Mucosa of stomach (tissue), 1 donor: ENCODE data around the gene EPHB4.
"Not testable (repeated sequence)": the region's sequence is repeated elsewhere in the genome, so short reads cannot be mapped to it uniquely, and the experiment has no call there.

Experiments
- H3K27me3 ChIP-seq: one replicate; pipeline ENCODE4 v1.7.0; 2013; ENCODE audit warnings: mild to moderate bottlenecking, low read length; ENCODE audit not compliant: control insufficient read depth, insufficient read depth
- H3K36me3 ChIP-seq: one replicate; pipeline ENCODE4 v1.7.0; 2013; ENCODE audit warnings: low read length; ENCODE audit not compliant: control insufficient read depth, insufficient read depth
- H3K4me1 ChIP-seq: one replicate; pipeline ENCODE4 v1.7.0; 2013; ENCODE audit warnings: mild to moderate bottlenecking, low read length; ENCODE audit not compliant: control insufficient read depth, insufficient read depth
- H3K4me3 ChIP-seq: one replicate; pipeline ENCODE4 v1.7.0; 2013; ENCODE audit warnings: low read length
- H3K9ac ChIP-seq: one replicate; pipeline ENCODE4 v1.7.0; 2013; ENCODE audit warnings: mild to moderate bottlenecking, low read length, moderate library complexity
- H3K9me3 ChIP-seq: one replicate; pipeline ENCODE4 v1.7.0; 2013; ENCODE audit warnings: mild to moderate bottlenecking, low read length, moderate library complexity; ENCODE audit not compliant: control insufficient read depth
- donor health status: Pancreatic carcinoma.

The EPHB4 gene

DNA sequence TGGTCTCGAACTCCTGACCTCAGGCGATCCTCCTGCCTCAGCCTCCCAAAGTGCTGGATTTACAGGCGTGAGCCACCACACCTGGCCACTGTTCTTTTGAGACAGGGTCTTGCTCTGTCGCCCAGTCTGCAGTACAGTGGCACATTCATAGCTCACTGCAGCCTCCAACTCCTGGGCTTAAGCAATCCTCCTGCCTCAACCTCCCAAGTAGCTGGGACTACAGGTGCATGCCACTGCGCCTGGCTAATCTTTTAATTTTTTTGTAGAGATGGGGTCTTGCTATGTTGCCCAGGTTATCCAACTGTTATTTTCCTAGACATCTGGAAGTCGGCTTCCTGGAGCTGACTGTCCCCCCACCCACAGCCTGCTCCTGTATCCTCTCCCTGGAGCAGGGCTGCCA lies 20.4 kb downstream of the EPHB4 start:
- peaks cover 21% of the 10 kb centered on the region for H3K4me1 ChIP-seq
- not testable (repeated sequence) for H3K27me3 ChIP-seq, H3K4me3 ChIP-seq, H3K9me3 ChIP-seq, H3K9ac ChIP-seq, H3K36me3 ChIP-seq

DNA sequence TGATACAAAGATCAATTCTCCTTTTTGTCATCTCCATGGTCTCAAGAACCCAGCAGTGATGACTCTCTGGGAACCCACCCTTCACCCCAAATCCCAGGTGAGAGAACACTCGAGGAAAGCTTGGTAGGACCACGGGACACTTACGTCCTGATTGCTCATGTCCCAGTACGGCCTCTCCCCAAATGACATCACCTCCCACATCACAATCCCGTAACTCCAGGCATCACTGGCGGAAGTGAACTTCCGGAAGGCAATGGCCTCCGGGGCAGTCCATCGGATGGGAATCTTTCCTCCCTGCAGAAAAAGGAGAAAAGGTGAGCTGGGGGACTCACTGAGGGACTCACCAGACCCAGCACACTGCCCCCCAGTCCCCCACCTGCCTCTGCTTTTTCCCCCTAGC lies 21.0 kb downstream of the EPHB4 start:
- no peaks in the 10 kb centered on the region for H3K27me3 ChIP-seq
- H3K36me3 ChIP-seq, result no peaks in the 10 kb centered on the region
- no peaks in the 10 kb centered on the region for H3K9me3 ChIP-seq
- H3K9ac ChIP-seq, result no peak overlapping the region
- H3K4me3 ChIP-seq, result no peak overlapping the region
- H3K4me1 ChIP-seq, result peaks cover 24% of the 10 kb centered on the region

DNA sequence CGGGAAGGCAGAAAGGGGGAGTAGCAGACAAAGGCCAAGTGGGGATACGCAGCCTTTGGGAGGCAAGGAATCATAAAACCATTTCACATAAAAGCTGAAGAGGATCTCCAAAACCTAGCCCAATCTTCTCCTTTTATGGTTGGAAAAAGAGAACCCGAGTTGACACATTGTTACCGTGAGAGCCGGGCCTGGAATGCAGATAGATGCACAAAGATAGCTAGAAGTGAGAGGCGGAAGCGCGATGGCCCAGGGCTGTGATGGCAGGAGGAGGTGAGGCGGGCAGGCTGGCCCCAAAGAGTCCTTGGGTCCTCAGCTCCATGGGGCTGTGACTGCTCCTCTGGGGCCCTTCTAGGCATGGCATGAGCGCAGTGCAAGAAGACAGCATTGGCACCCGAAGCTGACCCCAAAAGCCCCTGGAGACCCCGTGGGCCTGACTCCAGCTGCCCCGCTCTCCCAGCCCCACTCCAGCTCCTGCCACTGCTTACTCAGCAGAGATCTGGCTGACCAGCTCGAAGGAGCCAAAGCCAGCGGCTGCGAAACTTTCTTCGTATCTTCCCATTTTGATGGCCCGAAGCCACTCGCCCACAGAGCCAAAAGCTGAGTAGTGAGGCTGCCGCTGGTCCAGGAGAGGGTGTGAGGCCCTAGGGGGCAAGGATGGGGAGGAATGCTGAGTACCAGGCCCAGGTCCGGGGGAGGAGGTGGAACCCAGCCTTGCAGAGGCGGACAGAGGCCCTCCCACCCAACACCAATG lies 22.5 kb downstream of the EPHB4 start:
- H3K4me1 ChIP-seq, result peaks cover 27% of the 10 kb centered on the region
- no peak overlapping the region for H3K9ac ChIP-seq
- no peaks in the 10 kb centered on the region for H3K36me3 ChIP-seq
- no peaks in the 10 kb centered on the region for H3K27me3 ChIP-seq
- H3K4me3 ChIP-seq, result no peak overlapping the region
- H3K9me3 ChIP-seq, result no peaks in the 10 kb centered on the region

DNA sequence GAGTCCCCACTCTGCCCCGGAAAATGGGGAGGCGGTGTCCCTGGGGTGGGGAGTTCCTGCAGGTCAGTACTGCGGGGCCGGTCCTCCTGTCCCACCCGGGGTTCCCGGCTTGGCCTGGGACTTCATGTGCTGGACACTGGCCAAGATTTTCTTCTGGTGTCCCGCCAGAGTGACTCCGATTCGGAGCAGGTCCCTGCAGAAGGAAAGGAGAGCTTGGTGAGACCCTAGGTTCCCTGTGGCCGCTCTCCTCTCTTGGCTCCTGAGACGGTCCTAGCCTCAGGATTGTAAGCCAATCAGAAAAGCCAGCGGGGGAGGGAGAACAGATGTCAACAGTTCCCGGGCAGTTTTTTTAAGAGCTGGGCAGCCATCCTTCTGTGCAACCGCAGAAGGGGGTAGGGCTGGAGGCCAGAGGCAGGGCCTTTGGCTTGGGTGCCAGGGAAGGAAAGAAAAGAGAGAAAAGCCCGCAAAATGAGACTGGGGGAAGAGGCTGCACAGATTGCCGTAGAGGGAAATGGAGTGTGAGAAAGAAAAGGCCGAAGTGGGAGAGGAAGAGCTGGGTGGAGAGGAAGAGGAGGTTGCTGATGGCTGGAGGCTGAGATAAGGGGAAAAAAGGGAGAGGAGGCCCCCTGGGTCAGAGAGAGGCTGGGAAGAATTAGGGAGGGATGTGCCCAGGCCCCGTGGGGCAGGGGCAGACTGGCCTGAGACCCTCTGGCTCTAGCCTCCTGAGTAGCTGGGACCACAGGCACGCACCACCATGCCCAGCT lies 23.7 kb downstream of the EPHB4 start:
- Histone ChIP-seq H3K9ac (peak overlapping the region; percentile 44), H3K27me3 (no peaks in the 10 kb centered on the region), H3K9me3 (no peaks in the 10 kb centered on the region), H3K36me3 (no peaks in the 10 kb centered on the region), H3K4me1 (peaks cover 31% of the 10 kb centered on the region), H3K4me3 (peak overlapping the region; percentile 9)

DNA sequence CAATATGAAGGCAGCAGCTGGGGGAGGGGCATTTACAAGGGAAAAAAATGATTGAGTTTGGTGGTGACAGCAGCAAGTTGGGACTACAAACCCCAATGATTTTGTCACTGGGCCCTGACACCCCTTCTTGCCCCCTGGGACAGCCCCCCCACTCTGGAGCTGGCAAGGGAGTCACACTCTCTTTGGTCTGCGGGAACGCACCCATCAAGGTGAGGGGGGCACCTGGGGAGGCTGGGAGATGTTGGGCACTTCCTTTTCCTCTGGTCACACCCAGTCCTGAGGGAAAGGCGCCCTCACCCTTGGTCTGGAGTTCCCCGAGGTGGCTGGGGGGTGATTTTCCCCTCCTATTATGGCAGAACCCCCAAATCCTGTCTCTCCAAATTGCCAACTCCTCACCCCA lies 24.4 kb downstream of the EPHB4 start:
- H3K4me1 ChIP-seq, result peaks cover 31% of the 10 kb centered on the region
- no peaks in the 10 kb centered on the region for H3K36me3 ChIP-seq
- no peaks in the 10 kb centered on the region for H3K9me3 ChIP-seq
- H3K9ac ChIP-seq, result peak overlapping the region; percentile 44
- no peaks in the 10 kb centered on the region for H3K27me3 ChIP-seq
- peak overlapping the region; percentile 9 for H3K4me3 ChIP-seq

DNA sequence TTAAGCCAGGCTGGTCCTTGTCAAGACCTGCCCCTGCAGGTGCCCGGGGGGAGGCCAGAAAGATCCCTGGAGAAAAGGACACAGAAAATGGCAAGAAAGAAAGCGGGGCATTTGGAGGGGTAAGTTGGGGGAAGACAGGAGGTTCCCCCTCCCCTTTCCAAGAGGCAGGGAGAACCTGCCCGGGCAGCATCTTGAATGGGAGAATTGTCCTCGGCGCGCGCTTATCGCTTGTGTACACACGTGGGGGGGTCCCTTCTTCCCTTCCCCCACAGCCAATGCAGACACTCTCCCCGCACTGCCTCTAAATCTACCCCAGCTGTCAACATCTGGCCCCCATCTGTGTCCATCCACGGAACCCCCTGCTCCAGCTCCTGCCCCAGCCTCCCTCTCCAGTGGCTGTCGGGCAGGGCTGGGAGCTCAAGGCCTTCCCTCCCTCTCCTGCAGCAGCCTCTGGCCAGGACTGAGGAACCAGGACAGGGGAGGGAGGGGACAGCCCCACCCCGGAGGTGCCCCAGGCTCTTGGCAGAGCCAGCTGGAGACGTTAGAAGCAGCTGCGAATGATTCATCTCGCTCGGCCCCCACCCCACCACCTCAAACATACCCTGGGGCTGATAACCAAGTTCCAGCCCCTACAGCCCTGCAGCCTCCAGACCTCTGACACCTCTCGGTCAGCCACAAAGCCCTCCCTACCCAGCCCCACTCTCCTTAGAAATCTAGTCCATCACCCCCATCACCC lies 25.3 kb downstream of the EPHB4 start:
- H3K4me3 ChIP-seq, result no peak overlapping the region
- H3K36me3 ChIP-seq, result no peaks in the 10 kb centered on the region
- H3K9ac ChIP-seq, result no peak overlapping the region
- no peaks in the 10 kb centered on the region for H3K27me3 ChIP-seq
- H3K9me3 ChIP-seq, result no peaks in the 10 kb centered on the region
- peaks cover 31% of the 10 kb centered on the region for H3K4me1 ChIP-seq

DNA sequence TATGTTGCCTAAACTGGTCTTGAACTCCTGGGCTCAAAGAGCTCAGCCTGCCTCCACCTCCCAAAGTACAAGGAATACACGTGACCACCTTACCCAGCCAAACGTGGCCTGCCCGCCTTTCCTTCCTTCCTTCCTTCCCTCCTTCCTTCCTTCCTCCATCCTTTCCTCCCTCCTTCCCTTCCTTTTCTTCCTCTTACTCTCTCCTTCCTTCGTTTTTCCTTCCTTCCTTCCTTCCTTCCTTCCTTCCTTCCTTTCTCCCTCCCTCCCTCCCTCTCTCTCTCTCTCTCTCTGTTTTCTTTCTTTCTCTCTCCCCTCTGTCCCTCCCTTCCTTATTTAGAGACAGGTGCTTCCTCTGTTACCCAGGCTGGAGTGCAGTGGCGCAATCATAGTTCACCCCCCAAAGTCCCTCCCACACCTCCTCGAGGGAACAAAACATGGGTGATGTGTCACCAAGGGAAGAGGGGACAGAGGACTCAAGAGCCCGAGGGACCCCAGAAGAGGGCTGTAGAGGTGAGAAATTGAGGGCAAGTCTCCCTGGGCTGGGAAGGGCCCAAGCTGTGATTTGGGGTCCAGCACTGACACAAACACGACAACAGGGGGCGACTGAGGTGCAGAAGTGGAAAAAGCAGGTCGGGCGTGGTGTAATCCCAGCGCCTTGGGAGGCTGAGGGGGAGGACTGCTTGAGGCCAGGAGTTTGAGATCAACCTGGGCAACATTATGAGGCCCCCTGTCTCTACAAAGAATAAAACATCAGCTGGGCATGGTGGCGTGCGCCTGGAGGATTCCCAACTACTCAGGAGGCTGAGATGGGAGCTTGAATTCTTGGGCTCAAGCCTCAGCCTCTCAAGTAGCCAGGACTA lies 28.1 kb downstream of the EPHB4 start:
- Histone ChIP-seq H3K4me3 (no peak overlapping the region), H3K9ac (no peak overlapping the region), H3K36me3 (no peaks in the 10 kb centered on the region), H3K27me3 (no peaks in the 10 kb centered on the region), H3K4me1 (peaks cover 31% of the 10 kb centered on the region), H3K9me3 (no peaks in the 10 kb centered on the region)

DNA sequence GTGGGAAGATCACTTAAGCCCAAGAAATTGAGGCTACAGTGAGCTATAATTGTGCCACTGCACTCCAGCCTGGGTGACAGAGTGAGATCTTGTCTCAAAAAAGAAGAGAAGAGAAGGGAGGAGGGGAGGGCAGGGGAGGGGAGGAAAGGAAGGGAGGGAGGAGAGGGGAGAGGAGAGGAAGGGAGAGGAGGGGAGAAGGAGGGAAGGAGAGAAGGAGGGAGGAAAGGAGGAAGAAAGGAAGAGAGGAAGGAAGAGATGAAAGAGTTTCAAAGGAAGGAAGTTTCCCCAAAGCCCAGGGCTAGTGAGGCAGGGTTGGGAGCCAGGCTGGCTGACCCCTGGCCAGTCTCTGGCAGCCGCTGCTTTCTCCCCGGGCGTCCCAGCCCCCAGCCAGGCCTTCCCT lies 32.6 kb downstream of the EPHB4 start:
- no peak overlapping the region for H3K4me3 ChIP-seq
- peaks cover 3% of the 10 kb centered on the region for H3K4me1 ChIP-seq
- H3K36me3 ChIP-seq, result no peaks in the 10 kb centered on the region
- H3K9ac ChIP-seq, result no peak overlapping the region
- no peaks in the 10 kb centered on the region for H3K9me3 ChIP-seq
- peaks cover 4% of the 10 kb centered on the region for H3K27me3 ChIP-seq

DNA sequence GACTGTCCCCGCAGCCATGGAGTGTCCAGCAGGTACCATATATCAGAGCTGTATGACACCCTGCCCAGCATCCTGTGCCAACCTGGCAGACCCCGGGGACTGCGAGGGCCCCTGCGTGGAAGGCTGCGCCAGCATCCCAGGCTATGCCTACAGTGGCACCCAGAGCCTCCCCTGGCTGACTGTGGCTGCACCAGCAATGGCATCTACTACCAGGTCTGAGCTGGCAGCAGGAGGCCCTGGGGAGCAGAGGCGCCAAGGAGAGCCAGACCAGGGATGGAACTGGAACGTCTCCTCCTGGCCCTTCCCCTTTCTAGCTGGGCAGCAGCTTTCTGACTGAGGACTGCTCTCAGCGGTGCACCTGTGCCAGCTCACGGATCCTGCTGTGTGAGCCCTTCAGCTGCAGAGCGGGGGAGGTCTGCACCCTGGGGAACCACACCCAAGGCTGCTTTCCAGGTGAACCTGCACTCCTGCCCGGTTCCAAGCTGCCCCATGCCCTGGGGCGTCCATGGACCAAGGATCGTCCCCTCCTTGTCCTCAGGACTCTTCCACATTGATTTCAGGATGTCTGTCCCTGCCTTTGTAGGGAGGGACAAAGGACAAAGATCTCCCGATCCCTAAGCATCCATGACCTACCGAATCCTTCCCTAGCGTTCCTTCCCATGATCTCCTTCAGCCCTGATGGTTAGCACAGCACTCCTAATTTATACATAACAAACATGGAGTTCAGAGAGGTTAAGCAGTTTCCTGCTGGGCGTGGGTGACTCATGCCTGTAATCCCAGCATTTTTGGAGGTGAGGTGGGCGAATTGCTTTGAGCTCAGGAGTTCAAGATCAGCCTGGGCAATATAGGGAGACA lies 33.3 kb downstream of the EPHB4 start:
- no peak overlapping the region for H3K4me3 ChIP-seq
- H3K4me1 ChIP-seq, result no peaks in the 10 kb centered on the region
- H3K36me3 ChIP-seq, result no peaks in the 10 kb centered on the region
- no peak overlapping the region for H3K9ac ChIP-seq
- H3K27me3 ChIP-seq, result peaks cover 6% of the 10 kb centered on the region
- H3K9me3 ChIP-seq, result no peaks in the 10 kb centered on the region

DNA sequence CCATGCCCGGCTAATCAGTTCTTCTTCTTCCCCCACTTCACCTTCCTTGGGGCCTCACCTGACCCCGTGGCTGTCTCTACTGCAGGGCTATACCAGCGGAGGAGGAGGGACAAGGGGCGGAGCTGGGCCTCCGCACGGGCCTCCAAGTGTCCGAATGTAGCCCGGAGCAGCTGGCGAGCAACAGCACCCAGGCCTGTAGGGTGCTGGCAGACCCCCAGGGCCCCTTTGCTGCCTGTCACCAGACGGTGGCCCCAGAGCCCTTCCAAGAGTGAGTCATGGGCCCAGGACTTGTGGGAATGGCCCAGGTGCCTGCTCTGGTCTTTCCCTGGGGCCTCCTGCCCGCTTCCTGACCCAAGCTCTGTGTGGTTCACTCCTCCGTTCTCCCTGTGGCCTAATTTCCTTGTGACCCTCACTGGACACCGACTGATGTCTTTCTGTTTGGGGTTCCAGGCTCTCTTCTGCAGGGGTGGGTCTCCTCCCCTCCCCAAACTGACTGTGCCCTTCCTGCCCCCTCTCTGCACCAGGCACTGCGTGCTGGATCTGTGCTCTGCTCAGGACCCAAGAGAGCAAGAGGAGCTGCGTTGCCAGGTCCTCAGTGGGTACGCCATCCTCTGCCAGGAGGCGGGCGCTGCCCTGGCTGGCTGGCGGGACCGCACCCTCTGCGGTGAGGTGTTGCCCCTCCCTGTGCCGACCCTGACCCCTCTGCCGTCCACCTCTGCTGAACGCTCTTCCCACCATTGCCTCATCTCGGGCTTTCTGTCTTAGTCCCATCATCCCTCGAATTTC lies 35.2 kb downstream of the EPHB4 start:
- H3K27me3 ChIP-seq, result peaks cover 8% of the 10 kb centered on the region
- no peaks in the 10 kb centered on the region for H3K36me3 ChIP-seq
- no peak overlapping the region for H3K9ac ChIP-seq
- no peak overlapping the region for H3K4me3 ChIP-seq
- no peaks in the 10 kb centered on the region for H3K4me1 ChIP-seq
- H3K9me3 ChIP-seq, result no peaks in the 10 kb centered on the region
